Prostate gland (tissue), 2 donors: ENCODE data around the gene TBX5. TPM values are rescaled to one million over a fixed set of nuclear protein-coding genes. Genes with fewer than 3 reads are reported as not detected.

Experiments used
- DNase-seq: peaks from one replicate; pipeline ENCODE4 v3.0.0-alpha.2; 2019; ENCODE audit warnings: low spot score
- H3K27ac ChIP-seq, 2 donors: fragments of 200-600 bp; sonication (generic); 2 replicates each; pipeline ENCODE4 v1.5.1; 2017 to 2019
- H3K27me3 ChIP-seq: fragments of 200-600 bp; sonication (generic); replicated peaks from 2 replicates; pipeline ENCODE4 v1.5.1; 2019; ENCODE audit not compliant: insufficient read depth
- H3K36me3 ChIP-seq, 2 donors: fragments of 200-600 bp; sonication (generic); 1 replicate in 1 of 2; 2 replicates in 1 of 2; pipeline versions ENCODE4 v1.5.1 to v1.8.1; 2017 to 2019
- H3K4me1 ChIP-seq: fragments of 200-600 bp; sonication (generic); replicated peaks from 2 replicates; pipeline ENCODE4 v1.5.1; 2019
- H3K4me3 ChIP-seq, 2 donors: fragments of 200-600 bp; sonication (generic); 2 replicates each; pipeline ENCODE4 v1.5.1; 2017 to 2019
- H3K9me3 ChIP-seq: fragments of 200-600 bp; sonication (generic); 2 replicates; pipeline ENCODE4 v1.5.1; 2017
- CTCF ChIP-seq, 4 experiments: fragments of 200-600 bp in 2 of 4; fragments of 450-650 bp in 2 of 4; sonication (generic) in 2 of 4; IDR thresholded peaks; 1 replicate in 3 of 4; 2 replicates in 1 of 4; pipeline ENCODE4 v1.5.1; 2016 to 2019; ENCODE audit warnings: antibody characterized with exemption in 4 of 4, mild to moderate bottlenecking in 2 of 4, moderate library complexity in 2 of 4
- POLR2A ChIP-seq: fragments of 450-650 bp; IDR thresholded peaks from one replicate; pipeline ENCODE4 v1.6.1; 2016; ENCODE audit warnings: antibody characterized with exemption, mild to moderate bottlenecking
- POLR2AphosphoS5 ChIP-seq: sonication (generic); formaldehyde crosslinking; IDR thresholded peaks from one replicate; pipeline ENCODE4 v1.6.1; 2017; ENCODE audit warnings: antibody characterized with exemption
- WGBS: methylation state at CpG from one replicate; pipeline ENCODE4 v1.1.5; 2018; 5-methylcytosine and 5-hydroxymethylcytosine counted together
- intact Hi-C: fragments of 100-400 bp; cut with DNase I; formaldehyde crosslinking; loops from one replicate; pipeline ENCODE4 v1.14.2; 2022
- total RNA-seq, 2 donors: library from RNA; depleted of rRNA; stranded (reverse); fragments of >200 nt; gene quantifications; one replicate each; pipeline ENCODE4 v1.1.0, GENCODE V29; 2016

TBX5 gene
- total RNA-seq, 2 donors from 2014 or later: 0.34 to 4.9 TPM

DNA sequence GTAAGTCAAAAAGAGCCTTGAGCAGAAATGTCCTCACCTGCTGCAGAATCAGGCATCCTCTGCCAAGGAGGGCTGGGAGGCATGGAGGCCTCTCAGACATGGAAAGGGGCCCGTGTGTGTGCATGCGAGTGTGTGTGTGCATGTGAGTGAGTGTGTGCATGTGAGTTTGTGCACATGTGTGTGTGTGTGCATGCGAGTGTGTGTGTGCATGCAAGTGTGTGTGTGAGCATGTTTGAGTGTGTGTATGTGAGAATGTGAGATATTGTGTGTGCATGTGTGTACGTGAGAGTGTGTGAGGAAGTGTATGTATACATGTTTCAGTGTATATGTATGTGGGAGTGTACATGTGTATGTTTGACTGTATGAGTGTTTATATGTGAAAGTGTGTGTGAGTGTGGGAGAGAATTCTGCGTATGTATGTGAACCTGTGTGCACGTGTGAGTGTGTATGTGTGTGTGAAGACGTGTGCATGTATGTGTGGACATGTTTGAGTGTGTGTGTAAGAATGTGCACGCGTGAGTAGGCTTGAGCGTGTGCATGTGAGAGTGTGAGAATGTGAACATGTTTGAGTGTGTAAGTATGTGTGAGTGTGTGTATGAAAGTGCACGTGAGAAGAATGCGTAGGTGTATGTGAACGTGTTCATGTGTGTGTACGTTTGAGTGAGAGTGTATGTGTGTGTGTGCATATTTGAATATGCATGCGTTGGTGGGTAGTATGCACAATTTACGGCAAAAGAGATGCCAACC, 90.8 kb downstream of the TBX5 start:
- WGBS: 94% methylated on average over 16 of the region's 16 CpGs
- intact Hi-C loops: no loop called here

DNA sequence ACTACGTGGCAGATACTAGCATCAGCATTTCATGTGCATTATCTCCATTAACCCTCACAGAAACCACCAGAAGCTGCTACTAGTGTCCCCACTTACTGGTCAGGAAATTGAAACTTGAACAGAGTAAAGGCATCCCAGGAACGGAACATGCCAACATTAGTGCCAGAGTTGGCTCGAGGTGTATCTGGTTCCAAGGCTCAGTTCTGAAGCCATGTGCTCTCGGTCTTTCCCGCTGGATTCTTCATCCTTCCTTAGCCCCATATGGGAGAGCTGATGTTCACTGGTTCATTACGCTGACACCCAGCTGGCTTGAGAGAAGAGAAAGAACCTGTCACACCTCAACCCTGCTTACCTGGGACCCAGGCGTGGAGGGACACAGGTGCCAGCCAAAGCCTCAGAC, 91.5 kb downstream of the TBX5 start:
- 76% methylated on average over 7 of the region's 7 CpGs for WGBS
- no peak for TF ChIP-seq CTCF (IDR thresholded peaks at IDR 0.05)
- TF ChIP-seq POLR2AphosphoS5: no peak
- TF ChIP-seq POLR2A: no peak
- intact Hi-C loops: no loop called here

More for the DNA sequence above, 90.8 kb downstream of the TBX5 start:
- no peak for DNase-seq
- no peak for TF ChIP-seq POLR2A
- TF ChIP-seq CTCF (IDR thresholded peaks at IDR 0.05): no peak
- TF ChIP-seq POLR2AphosphoS5: no peak
- Histone ChIP-seq H3K36me3 (no peaks in the 10 kb centered on the region), H3K9me3 (no peaks in the 10 kb centered on the region), H3K4me1 (no peaks in the 10 kb centered on the region), H3K27ac (no peak overlapping the region), H3K4me3 (no peak overlapping the region), H3K27me3 (no peaks in the 10 kb centered on the region)

GRCh38 chr12:114313910-114314309, 92.0 kb downstream of the TBX5 start:
- Histone ChIP-seq H3K9me3 (no peaks in the 10 kb centered on the region), H3K4me1 (no peaks in the 10 kb centered on the region), H3K36me3 (no peaks in the 10 kb centered on the region), H3K27me3 (no peaks in the 10 kb centered on the region), H3K4me3 (no peak overlapping the region), H3K27ac (no peak overlapping the region)
- WGBS: 77% methylated on average over 2 of the region's 2 CpGs
- intact Hi-C loops: no loop called here
- TF ChIP-seq POLR2AphosphoS5 (no peak), POLR2A (no peak), CTCF (IDR thresholded peaks at IDR 0.05) (no peak)
- no peak for DNase-seq

More for the DNA sequence above, 91.5 kb downstream of the TBX5 start:
- no peak for DNase-seq
- Histone ChIP-seq H3K27ac (no peak overlapping the region), H3K9me3 (no peaks in the 10 kb centered on the region), H3K27me3 (no peaks in the 10 kb centered on the region), H3K36me3 (no peaks in the 10 kb centered on the region), H3K4me3 (no peak overlapping the region), H3K4me1 (no peaks in the 10 kb centered on the region)

- intact Hi-C loops: no loop called here
- DNase-seq: no peak
- Histone ChIP-seq H3K4me1 (no peaks in the 10 kb centered on the region), H3K9me3 (no peaks in the 10 kb centered on the region), H3K36me3 (no peaks in the 10 kb centered on the region), H3K27ac (no peak overlapping the region), H3K4me3 (no peak overlapping the region), H3K27me3 (no peaks in the 10 kb centered on the region)
- 49% methylated on average over 4 of the region's 4 CpGs for WGBS
- TF ChIP-seq CTCF (IDR thresholded peaks at IDR 0.05) (no peak), POLR2AphosphoS5 (no peak), POLR2A (no peak)
Observed at GRCh38 chr12:114311974-114312373, 94.0 kb downstream of the TBX5 start.

DNA sequence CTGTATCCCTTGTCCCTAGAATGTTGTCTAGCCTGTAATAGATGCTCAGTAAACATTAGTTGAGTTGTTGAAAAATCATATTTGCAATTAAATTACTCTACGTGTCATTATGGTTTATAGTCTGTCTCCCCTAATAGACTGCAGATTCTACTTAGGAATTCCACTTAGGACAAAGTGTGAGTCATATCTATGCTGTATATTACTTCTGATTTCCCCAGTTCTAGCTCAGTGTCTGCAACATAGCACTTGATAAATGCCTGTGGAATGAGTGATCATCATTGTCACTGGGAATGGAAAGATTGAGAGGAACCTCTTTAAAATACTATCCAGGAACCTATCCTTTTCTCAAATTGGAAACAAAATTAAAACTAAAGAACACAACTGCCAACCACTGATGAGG, 99.3 kb downstream of the TBX5 start:
- WGBS: 62% methylated on average over 1 of the region's 1 CpG
- Histone ChIP-seq H3K27ac (no peak overlapping the region), H3K9me3 (no peaks in the 10 kb centered on the region), H3K36me3 (no peaks in the 10 kb centered on the region), H3K4me3 (no peak overlapping the region), H3K4me1 (no peaks in the 10 kb centered on the region), H3K27me3 (peaks cover 6% of the 10 kb centered on the region)
- TF ChIP-seq POLR2AphosphoS5 (no peak), CTCF (IDR thresholded peaks at IDR 0.05) (no peak)
- intact Hi-C loops: no loop called here
- DNase-seq: no peak
